HEK293T (cell line): Measurements from ENCODE around the gene SLC22A6.

Experiments
- BHLHE40 ChIP-seq: fragments of 450-650 bp; IDR thresholded peaks from 2 replicates; pipeline ENCODE4 v1.6.1; 2016; ENCODE audit warnings: mild to moderate bottlenecking, moderate library complexity, borderline replicate concordance
- CTBP1 ChIP-seq: fragments of 450-650 bp; IDR thresholded peaks from 2 replicates; pipeline ENCODE4 v1.6.1; 2016; ENCODE audit warnings: borderline replicate concordance
- ELF4 ChIP-seq: fragments of 450-650 bp; IDR thresholded peaks from 2 replicates; pipeline ENCODE4 v1.6.1; 2017; ENCODE audit warnings: antibody characterized with exemption
- FOXA1 ChIP-seq: fragments of 450-650 bp; IDR thresholded peaks from 2 replicates; pipeline ENCODE4 v1.6.1; 2016; ENCODE audit warnings: mild to moderate bottlenecking
- FOXK2 ChIP-seq: fragments of 450-650 bp; IDR thresholded peaks from 2 replicates; pipeline ENCODE4 v1.6.1; 2016; ENCODE audit warnings: mild to moderate bottlenecking
- FOXM1 ChIP-seq: fragments of 450-650 bp; IDR thresholded peaks from 2 replicates; pipeline ENCODE4 v1.6.1; 2017; ENCODE audit warnings: mild to moderate bottlenecking, borderline replicate concordance
- HDGF ChIP-seq: fragments of 450-650 bp; IDR thresholded peaks from 2 replicates; pipeline ENCODE4 v1.6.1; 2017; ENCODE audit warnings: antibody characterized with exemption, borderline replicate concordance
- LEF1 ChIP-seq: fragments of 450-650 bp; IDR thresholded peaks from 2 replicates; pipeline ENCODE4 v1.6.1; 2017; ENCODE audit warnings: mild to moderate bottlenecking, borderline replicate concordance
- NFRKB ChIP-seq: fragments of 450-650 bp; IDR thresholded peaks from 2 replicates; pipeline ENCODE4 v1.6.1; 2016; ENCODE audit warnings: mild to moderate bottlenecking, moderate library complexity
- PKNOX1 ChIP-seq: fragments of 450-650 bp; IDR thresholded peaks from 2 replicates; pipeline ENCODE4 v1.6.1; 2016
- SP1 ChIP-seq: fragments of 450-650 bp; IDR thresholded peaks from 2 replicates; pipeline ENCODE4 v1.6.1; 2017
- SUZ12 ChIP-seq: fragments of 450-650 bp; IDR thresholded peaks from 2 replicates; pipeline ENCODE4 v1.6.1; 2016; ENCODE audit warnings: mild to moderate bottlenecking
- TARDBP ChIP-seq: fragments of 450-650 bp; IDR thresholded peaks from 2 replicates; pipeline ENCODE4 v1.6.1; 2016
- ZNF384 ChIP-seq: fragments of 450-650 bp; IDR thresholded peaks from 2 replicates; pipeline ENCODE4 v1.6.1; 2016

- no peak for TF ChIP-seq NFRKB
- TF ChIP-seq ELF4 = no peak
- no peak for TF ChIP-seq HDGF
- no peak for TF ChIP-seq FOXK2
- TF ChIP-seq SUZ12 = no peak
- no peak for TF ChIP-seq PKNOX1
- TF ChIP-seq CTBP1 = no peak
- TF ChIP-seq LEF1 = no peak
- TF ChIP-seq FOXM1 = no peak
- TF ChIP-seq BHLHE40 = no peak
- TF ChIP-seq TARDBP = no peak
- no peak for TF ChIP-seq ZNF384
- TF ChIP-seq SP1 = no peak
- TF ChIP-seq FOXA1 = no peak
Measured at GRCh38 chr11:62988276-62988675, 3.5 kb upstream of the SLC22A6 start.
